Fibroblast of upper back skin (primary cell): ENCODE data around the gene BHLHE40.

Experiments
- DNase-seq: peaks from one replicate; pipeline ENCODE4 v3.0.0-alpha.2; 2013

The BHLHE40 gene

GRCh38 chr3:4985330-4986174 lies 6.3 kb downstream of the BHLHE40 start:
- DNase-seq: peak; percentile 73

- DNase-seq: no peak
Observed at GRCh38 chr3:4986175-4986781, 7.0 kb downstream of the BHLHE40 start.

- peak; percentile 95 for DNase-seq
Observed at GRCh38 chr3:4986782-4987537, 7.7 kb downstream of the BHLHE40 start.

GRCh38 chr3:4987538-4988296 lies 8.5 kb downstream of the BHLHE40 start:
- DNase-seq: no peak

DNA sequence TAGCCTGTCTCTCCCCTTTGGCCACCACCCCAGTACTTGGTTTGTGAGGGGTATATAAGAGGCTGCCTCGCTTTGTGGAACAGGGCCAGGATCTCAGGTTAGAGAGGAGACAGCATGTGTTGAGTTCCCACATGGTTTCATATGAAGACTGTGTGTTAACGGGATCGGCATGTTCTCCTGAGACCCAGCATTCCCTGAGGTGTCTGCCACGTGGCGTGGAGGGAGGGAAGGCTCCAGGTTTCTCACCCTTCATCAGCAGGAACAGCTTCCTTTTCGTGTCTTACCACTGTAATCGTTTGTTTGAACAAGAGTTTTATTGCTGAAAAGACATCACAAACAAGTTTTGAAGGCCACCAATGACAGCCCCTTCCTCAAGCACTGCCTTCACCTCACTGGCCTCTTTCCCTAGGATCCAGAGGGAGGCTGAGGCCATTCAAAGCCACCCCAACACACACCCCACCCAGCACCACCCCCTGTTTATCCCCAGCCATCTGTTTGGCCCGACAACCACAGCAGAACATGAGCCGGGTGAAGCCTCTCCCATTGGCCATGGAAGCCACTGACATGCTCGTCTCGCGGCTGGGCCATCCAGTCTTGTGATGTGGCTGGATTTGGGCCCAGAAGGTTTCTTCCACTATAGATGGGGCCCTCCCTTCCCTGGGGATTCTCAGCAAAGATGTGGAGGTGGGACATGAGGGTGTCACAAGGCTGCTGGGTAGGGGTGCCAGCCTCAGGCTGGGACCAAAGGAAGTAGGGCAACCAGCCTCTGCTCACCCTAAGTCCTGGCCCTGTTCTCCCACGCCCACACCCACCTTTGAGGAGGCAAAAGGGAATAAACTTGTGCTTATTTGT lies 10.0 kb downstream of the BHLHE40 start:
- DNase-seq: no peak

GRCh38 chr3:4990069-4990468 lies 10.8 kb downstream of the BHLHE40 start:
- DNase-seq: no peak

DNA sequence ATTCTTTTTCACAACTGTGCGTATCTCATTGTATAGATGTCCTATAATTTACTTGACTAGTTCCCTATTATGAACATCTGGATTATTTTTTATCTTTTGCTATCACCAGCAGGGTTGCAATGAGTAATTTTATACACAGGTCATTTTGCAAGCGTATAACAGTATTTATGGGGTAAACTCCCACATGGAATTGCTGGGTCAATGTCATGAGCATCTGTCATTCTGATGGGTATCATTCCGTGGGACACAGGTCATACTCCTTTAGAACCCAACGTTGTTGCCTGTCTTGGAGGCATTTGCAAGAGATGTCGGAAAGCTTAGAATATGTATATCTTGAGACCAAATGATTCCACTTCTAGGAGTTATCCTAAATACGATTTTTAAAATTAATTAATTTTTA lies 12.9 kb downstream of the BHLHE40 start:
- no peak for DNase-seq

DNA sequence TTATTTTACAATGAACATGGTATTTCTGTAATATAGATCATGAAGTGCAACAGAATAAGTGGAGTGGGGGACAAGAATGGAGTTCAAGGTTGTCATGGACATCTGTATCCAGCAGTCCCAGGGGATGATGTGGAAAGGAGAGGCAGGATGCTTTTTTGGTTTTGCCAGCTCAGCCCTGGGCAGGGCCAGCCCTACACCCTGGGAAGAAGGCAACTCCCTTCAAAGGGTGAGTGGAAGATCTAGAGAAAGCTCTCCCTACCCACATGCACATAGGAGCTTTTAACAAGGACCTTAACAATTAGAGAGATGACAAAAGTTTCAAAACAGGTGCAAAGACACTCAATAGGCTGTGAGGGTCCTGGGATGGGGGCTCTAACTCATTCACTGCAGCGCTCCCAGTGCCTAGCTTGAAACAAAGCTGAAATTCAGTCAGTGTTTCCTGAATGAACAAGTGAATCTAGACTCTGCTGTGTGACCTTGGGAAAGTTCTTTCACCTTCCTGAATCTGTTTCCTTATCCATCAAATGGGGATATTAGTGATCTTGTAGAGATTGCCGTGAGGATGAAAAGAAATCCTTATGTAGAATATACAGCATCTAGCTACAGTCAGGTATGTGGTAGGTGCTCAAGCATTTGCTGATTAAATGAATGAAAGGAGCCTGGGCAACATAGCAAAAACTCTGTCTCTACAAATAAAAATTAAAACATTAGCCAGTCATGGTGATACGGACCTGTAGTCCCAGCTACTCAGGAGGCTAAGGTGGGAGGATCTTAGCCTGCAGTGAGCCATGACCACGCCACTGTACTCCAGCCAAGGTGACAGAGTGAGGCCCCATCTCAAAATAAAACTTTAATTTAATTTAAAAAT lies 14.3 kb downstream of the BHLHE40 start:
- no peak for DNase-seq

DNA sequence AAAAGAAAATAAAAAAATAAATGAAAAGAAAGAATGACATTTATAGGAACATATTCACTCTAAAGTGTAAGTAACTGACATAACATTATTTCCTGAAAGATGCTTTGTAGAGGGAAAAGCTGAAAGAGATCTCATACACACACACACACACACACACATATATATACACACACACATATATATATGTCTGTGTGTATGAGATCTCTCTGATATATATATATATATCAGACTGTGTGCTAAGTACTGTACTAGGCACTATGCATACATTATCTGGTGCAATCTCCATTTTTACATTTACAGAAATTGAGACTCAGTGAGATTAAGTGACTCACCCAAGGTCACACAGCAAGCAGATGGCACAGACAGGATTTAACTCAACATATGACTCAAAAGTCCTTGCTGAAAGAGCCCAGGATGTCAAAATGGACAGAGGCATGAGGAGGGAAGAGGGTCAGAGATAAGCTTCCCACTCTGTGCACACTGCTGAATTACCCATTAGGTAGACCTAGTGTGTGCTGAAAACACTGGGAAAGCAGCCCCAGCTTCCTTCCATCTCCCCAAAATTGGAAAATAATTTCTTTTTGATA lies 15.0 kb downstream of the BHLHE40 start:
- no peak for DNase-seq

GRCh38 chr3:4994823-4995499 lies 15.7 kb downstream of the BHLHE40 start:
- DNase-seq: peak; percentile 82

DNA sequence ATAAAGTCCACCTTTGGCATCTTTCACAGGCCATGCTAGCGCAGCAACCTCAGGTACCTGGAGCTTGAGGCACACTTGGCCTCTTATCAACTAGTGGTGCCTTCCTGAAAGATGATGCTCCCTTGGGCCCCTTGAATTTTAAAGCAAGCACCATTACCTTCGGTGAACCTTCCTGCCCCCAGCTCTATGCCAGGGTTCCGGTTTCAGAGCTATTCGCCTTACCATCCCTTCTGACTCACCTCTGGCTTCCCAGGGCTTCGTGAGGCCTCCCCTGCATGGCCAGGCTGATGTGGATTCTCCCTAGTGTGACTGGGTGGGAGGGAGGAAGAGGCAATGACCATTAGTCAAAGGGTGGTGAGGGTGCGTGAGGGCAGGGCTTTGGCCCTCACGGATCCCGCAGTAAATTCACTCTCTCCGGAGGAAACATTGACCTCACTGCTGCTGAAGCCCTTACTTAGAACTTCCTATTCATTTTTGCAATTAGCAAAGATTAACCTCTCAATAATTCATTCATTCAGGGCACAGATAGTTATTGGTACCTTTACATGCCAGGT lies 16.3 kb downstream of the BHLHE40 start:
- DNase-seq: no peak

DNA sequence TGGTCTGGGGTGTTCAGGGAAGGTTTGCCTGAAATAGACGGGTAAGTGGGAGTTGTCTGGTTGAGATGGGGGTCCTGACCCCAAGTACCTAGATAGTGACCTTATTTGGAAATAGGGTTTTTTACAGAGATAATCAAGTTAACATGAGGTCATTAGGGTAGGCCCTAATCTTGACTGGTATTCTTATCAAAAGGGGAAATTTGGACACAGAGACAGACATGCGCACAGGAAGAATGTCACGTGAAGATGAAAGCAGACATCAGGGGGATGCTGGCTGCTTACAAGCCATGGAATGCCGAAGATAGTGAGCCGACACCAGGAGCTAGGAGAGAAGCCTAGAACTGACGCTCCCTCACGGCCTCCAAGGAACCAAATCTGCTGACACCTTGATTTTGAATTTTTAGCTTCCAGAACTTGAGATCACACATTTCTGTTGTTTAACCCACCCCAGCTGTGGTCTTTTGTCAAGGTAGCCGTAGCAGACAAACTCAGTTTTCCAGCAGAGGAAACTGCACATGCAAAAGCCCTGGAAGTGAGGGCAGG lies 17.1 kb downstream of the BHLHE40 start:
- no peak for DNase-seq

DNA sequence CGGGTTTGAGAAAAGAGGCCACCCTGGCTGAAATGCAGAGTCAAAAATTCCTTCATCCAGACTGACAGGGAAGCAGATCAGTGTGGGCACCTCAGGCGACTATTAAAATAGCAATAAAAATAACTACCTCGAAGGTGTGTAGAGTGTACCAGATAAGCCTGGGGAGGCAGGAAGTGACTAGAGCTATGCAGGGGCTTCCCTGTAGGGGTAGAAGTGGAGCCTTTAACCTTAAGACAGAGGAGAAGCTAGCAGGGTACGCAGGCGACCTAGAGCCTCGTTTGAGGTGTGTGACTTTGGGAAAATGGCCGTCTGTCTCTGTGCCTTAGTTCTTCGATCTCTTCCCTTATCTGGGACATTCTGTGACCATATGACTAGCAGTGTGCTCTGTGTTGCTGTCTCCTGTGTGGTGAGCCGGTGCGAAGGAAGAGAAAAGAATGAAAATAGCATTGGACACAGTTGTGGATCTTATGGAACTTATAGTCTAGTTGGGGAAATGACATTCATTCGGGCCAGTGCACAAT lies 17.6 kb downstream of the BHLHE40 start:
- DNase-seq: no peak

GRCh38 chr3:4997946-4998345 lies 18.7 kb downstream of the BHLHE40 start:
- DNase-seq: no peak

- DNase-seq: no peak
Observed at GRCh38 chr3:4999531-5000184, 20.4 kb downstream of the BHLHE40 start.

DNA sequence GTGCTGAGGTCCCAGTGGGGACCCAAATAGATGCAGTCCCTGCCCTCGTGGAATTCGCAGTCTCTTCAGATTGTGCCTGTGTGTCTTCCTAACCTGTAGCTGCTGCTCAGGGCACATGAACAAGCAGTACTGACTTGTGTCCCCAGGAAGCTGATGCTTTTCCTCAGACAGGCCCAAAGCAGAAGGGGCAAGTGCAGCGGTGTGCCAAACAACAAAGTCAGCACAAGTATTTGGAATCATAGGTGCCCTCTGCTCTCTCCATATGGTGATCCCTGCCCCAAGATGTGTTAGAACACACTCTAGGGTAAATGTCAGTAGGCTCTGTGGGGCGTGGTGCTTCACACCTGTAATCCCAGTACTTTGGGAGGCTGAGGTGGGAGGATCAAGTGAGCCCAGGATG lies 21.9 kb downstream of the BHLHE40 start:
- DNase-seq: no peak

DNA sequence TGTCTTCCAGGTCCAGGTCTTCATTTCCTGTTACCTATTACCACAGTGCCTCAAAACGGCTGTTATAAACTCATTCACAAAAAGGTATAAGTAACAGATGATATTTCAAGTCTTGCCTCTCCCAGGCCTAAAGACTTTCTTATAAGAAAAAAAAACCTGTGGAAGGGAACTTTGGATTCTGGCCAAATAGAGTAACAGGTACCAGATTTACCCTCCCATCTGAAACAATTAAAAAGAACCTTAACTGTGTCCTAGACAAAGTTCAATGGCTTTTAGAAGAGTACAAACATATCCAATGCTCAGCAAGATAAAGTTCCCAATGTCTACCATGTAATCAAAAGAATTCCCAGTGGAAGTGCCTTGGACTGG lies 22.6 kb downstream of the BHLHE40 start:
- no peak for DNase-seq

- DNase-seq: no peak
Observed at GRCh38 chr3:5002174-5002870, 23.1 kb downstream of the BHLHE40 start.
